Duodenal mucosa (tissue), 2 donors: ENCODE data around the gene MEGF9.

Experiments
- H3K27ac ChIP-seq: one replicate; pipeline ENCODE4 v1.7.0; 2013; ENCODE audit warnings: low read depth, low read length
- H3K27me3 ChIP-seq, 2 donors: one replicate each; pipeline ENCODE4 v1.7.0; 2013; ENCODE audit warnings: low read length in 2 of 2, control low read depth in 1 of 2; ENCODE audit not compliant: insufficient read depth in 2 of 2, control insufficient read depth in 1 of 2
- H3K36me3 ChIP-seq, 2 donors: one replicate each; pipeline ENCODE4 v1.7.0; 2013; ENCODE audit warnings: low read length in 2 of 2, control low read depth in 1 of 2; ENCODE audit not compliant: insufficient read depth in 2 of 2, control insufficient read depth in 1 of 2
- H3K4me1 ChIP-seq, 2 donors: one replicate each; pipeline ENCODE4 v1.7.0; 2013; ENCODE audit warnings: low read length in 2 of 2, control low read depth in 1 of 2; ENCODE audit not compliant: insufficient read depth in 2 of 2, control insufficient read depth in 1 of 2
- H3K4me3 ChIP-seq, 2 donors: one replicate each; pipeline ENCODE4 v1.7.0; 2013; ENCODE audit warnings: low read length in 2 of 2, low read depth in 1 of 2
- H3K9ac ChIP-seq, 2 donors: one replicate each; pipeline ENCODE4 v1.7.0; 2013; ENCODE audit warnings: low read length in 2 of 2, low read depth in 1 of 2
- H3K9me3 ChIP-seq, 2 donors: one replicate each; pipeline ENCODE4 v1.7.0; 2013; ENCODE audit warnings: low read length in 2 of 2, control low read depth in 1 of 2; ENCODE audit not compliant: control insufficient read depth in 1 of 2

The MEGF9 gene

DNA sequence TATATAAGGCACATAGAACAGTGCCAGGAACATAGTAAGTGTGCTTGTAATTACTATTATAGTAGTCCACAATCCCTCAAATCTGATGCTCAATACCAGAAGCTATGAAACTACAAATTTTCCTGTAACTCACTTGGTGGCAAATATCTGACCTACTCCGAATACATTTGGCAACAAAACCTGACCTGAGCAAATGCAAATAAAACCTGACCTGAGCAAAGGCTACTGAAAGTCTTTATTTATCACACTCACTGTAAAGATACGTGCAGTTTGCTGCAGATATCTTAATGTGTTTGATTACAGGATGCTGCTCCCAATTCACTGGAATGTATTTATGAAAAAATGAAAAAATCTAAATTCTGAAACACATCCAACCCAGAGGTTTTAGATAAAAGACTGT lies 7.1 kb downstream of the MEGF9 start:
- no peaks in the 10 kb centered on the region for H3K27me3 ChIP-seq
- no peak overlapping the region for H3K27ac ChIP-seq
- no peaks in the 10 kb centered on the region for H3K36me3 ChIP-seq
- H3K9me3 ChIP-seq = no peaks in the 10 kb centered on the region
- H3K4me1 ChIP-seq = peaks cover 14 to 15% of the 10 kb centered on the region in 2 donors
- H3K4me3 ChIP-seq = no peak overlapping the region
- H3K9ac ChIP-seq = no peak overlapping the region

- H3K9me3 ChIP-seq = no peaks in the 10 kb centered on the region
- H3K4me1 ChIP-seq = peaks cover 4% of the 10 kb centered on the region in 2 donors
- no peaks in the 10 kb centered on the region for H3K27me3 ChIP-seq
- no peaks in the 10 kb centered on the region for H3K36me3 ChIP-seq
- H3K27ac ChIP-seq = no peak overlapping the region
- H3K4me3 ChIP-seq = no peak overlapping the region
- no peak overlapping the region for H3K9ac ChIP-seq
Measured at GRCh38 chr9:120705174-120705573, 9.1 kb downstream of the MEGF9 start.

DNA sequence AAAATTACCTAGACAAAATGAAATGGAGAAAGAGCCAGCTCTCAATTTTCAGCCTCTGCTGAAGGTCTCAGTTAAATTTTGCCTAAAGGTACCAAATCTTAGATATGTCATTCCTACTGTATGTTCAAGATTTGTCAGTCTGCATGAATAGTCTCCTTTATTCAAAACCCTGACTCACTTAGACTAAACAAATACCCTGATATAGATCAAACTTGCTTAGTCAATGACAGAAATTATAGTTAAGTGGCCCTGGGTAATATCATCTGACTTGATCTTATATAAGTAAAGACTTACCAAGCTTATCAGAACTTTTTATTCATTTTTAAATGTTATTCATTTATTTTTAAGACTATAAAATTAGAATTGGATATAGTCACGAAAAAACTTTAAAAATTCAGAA lies 12.2 kb downstream of the MEGF9 start:
- Histone ChIP-seq H3K9me3 (no peaks in the 10 kb centered on the region), H3K4me3 (no peak overlapping the region), H3K4me1 (peaks cover 2 to 13% of the 10 kb centered on the region in 2 donors), H3K27ac (no peak overlapping the region), H3K27me3 (no peaks in the 10 kb centered on the region), H3K9ac (no peak overlapping the region), H3K36me3 (no peaks in the 10 kb centered on the region)

DNA sequence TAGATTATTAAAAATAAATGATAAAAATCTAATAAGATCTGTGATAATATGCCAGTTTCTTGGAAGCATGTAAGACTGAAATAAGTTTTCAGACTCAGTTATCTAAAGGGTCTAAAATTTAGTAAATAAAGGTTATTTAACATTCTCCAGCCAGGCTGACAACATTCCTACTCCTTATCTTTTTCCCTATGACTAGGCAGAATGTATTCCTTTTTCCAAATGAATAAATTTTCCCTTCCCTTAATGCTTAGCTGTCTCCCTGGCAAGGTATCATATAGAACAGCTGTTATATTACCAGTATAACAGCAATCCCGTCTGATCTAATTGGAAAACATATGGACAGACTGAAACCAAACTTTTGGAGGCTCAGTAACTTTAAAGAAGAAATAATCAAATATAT lies 13.0 kb downstream of the MEGF9 start:
- Histone ChIP-seq H3K9ac (no peak overlapping the region), H3K36me3 (no peaks in the 10 kb centered on the region), H3K27ac (no peak overlapping the region), H3K4me1 (peaks cover 5 to 20% of the 10 kb centered on the region in 2 donors), H3K27me3 (no peaks in the 10 kb centered on the region), H3K9me3 (no peaks in the 10 kb centered on the region), H3K4me3 (no peak overlapping the region)

GRCh38 chr9:120698766-120699165 lies 15.5 kb downstream of the MEGF9 start:
- Histone ChIP-seq H3K9me3 (no peaks in the 10 kb centered on the region), H3K27me3 (no peaks in the 10 kb centered on the region), H3K27ac (no peak overlapping the region), H3K9ac (no peak overlapping the region), H3K36me3 (no peaks in the 10 kb centered on the region), H3K4me1 (peaks cover 5 to 29% of the 10 kb centered on the region in 2 donors), H3K4me3 (no peak overlapping the region)

DNA sequence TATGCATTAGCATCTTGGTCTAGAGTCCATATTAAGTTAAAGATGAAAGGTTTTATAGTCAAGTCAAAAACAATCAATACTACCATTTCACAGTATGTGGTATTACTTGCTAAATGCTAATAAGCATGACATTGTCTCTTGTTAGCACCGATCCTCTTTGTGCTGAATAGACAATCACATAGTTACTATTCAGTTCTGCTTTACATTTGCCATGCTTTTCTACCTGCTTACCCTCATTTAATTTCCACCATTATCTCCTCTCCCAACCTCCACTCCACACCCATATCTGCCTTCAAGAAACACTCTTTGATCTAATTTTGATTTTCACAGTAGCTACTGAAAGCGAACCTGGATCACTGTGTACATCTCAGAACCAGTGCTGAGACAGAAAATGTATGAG lies 16.8 kb downstream of the MEGF9 start:
- Histone ChIP-seq H3K4me1 (peaks cover 5 to 29% of the 10 kb centered on the region in 2 donors), H3K9ac (no peak overlapping the region), H3K4me3 (no peak overlapping the region), H3K9me3 (no peaks in the 10 kb centered on the region), H3K27me3 (no peaks in the 10 kb centered on the region), H3K36me3 (no peaks in the 10 kb centered on the region), H3K27ac (no peak overlapping the region)

DNA sequence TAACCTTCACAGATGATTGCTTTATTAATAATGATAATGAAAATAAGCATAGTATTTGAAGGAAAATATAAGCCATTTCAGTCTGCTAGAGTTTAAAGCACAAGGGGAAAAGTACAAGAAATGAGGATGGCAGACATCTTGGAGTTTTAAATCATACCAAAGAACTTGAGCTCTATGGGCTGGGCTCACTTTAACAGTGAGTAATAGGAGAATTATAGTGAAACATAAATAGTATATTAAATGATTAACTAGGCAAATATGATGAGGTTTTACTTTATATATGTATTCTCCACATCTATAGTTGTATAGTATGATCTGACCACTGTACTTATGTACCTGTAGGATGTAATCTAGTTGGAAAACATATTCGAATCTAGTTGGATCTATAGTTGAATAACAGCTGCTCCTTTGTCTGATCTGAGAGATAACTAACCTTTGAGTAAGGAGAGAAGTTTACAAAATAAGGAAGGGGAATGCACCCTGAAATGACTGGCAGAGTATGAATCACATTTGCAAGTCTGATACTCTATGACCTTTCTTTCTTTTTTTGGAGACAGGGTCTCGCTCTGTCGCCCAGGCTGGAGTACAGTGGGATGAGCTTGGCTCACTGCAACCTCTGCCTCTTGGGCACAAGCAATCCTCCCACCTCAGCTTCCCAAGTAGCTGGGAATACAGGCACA lies 17.6 kb downstream of the MEGF9 start:
- no peaks in the 10 kb centered on the region for H3K27me3 ChIP-seq
- peaks cover 5 to 29% of the 10 kb centered on the region in 2 donors for H3K4me1 ChIP-seq
- H3K27ac ChIP-seq = no peak overlapping the region
- no peak overlapping the region for H3K9ac ChIP-seq
- H3K9me3 ChIP-seq = no peaks in the 10 kb centered on the region
- H3K36me3 ChIP-seq = no peaks in the 10 kb centered on the region
- no peak overlapping the region for H3K4me3 ChIP-seq

GRCh38 chr9:120694559-120694958 lies 19.7 kb downstream of the MEGF9 start:
- no peak overlapping the region for H3K27ac ChIP-seq
- H3K9me3 ChIP-seq = no peaks in the 10 kb centered on the region

GRCh38 chr9:120693700-120694008 lies 20.6 kb downstream of the MEGF9 start:
- Histone ChIP-seq H3K4me3 (no peak overlapping the region), H3K27ac (no peak overlapping the region), H3K4me1 (peaks cover 5 to 28% of the 10 kb centered on the region in 2 donors), H3K9me3 (no peaks in the 10 kb centered on the region), H3K36me3 (no peaks in the 10 kb centered on the region), H3K27me3 (no peaks in the 10 kb centered on the region), H3K9ac (no peak overlapping the region)

More at GRCh38 chr9:120694559-120694958, 19.7 kb downstream of the MEGF9 start:
- no peaks in the 10 kb centered on the region for H3K27me3 ChIP-seq
- no peak overlapping the region for H3K4me3 ChIP-seq
- H3K4me1 ChIP-seq = peaks cover 5 to 29% of the 10 kb centered on the region in 2 donors
- no peak overlapping the region for H3K9ac ChIP-seq
- no peaks in the 10 kb centered on the region for H3K36me3 ChIP-seq

GRCh38 chr9:120692901-120693699 lies 21.2 kb downstream of the MEGF9 start:
- Histone ChIP-seq H3K9me3 (no peaks in the 10 kb centered on the region), H3K36me3 (no peaks in the 10 kb centered on the region), H3K27me3 (no peaks in the 10 kb centered on the region), H3K27ac (no peak overlapping the region), H3K4me1 (peaks cover 5 to 22% of the 10 kb centered on the region in 2 donors), H3K9ac (no peak overlapping the region), H3K4me3 (no peak overlapping the region)
